ENCODE measurements around the gene SRGAP2B.
"Not testable (repeated sequence)": the region's sequence is repeated elsewhere in the genome, so short reads cannot be mapped to it uniquely, and the experiment has no call there.

Gene SRGAP2B

GRCh38 chr1:145095284-145096057 is at the start of gene SRGAP2B, which contains the start of gene FAM72D:
SRGAP2B (minus strand) TSS chr1:145095328; CDS start chr1:145092901, 2,427 bp downstream.
FAM72D (plus strand) TSS chr1:145095974; CDS start chr1:145096848, 874 bp downstream.
- not testable (repeated sequence) for DNase-seq (ENCODE audit: low read depth in 3 of 3, low spot score in 1 of 3)

- DNase-seq (ENCODE audit: low read depth in 3 of 3, low spot score in 1 of 3), result not testable (repeated sequence)
Measured at GRCh38 chr1:145144264-145144913, 49.3 kb upstream of the SRGAP2B start.

- not testable (repeated sequence) for DNase-seq (ENCODE audit: low read depth in 3 of 3, low spot score in 1 of 3)
Measured at GRCh38 chr1:145140549-145140948, 45.4 kb upstream of the SRGAP2B start.

- not testable (repeated sequence) for DNase-seq (ENCODE audit: low read depth in 3 of 3, low spot score in 1 of 3)
Measured at GRCh38 chr1:145134476-145134875, 39.3 kb upstream of the SRGAP2B start.

GRCh38 chr1:145128697-145129469 is 33.8 kb upstream of the SRGAP2B start:
- not testable (repeated sequence) for DNase-seq (ENCODE audit: low read depth in 3 of 3, low spot score in 1 of 3)

- not testable (repeated sequence) for DNase-seq (ENCODE audit: low read depth in 3 of 3, low spot score in 1 of 3)
Measured at GRCh38 chr1:145127144-145127543, 32.0 kb upstream of the SRGAP2B start.

- not testable (repeated sequence) for DNase-seq (ENCODE audit: low read depth in 3 of 3, low spot score in 1 of 3)
Measured at GRCh38 chr1:145125112-145125511, 30.0 kb upstream of the SRGAP2B start.

- DNase-seq (ENCODE audit: low read depth in 3 of 3, low spot score in 1 of 3), result not testable (repeated sequence)
Measured at GRCh38 chr1:145123992-145124641, 29.0 kb upstream of the SRGAP2B start.

GRCh38 chr1:145123062-145123395 is 27.9 kb upstream of the SRGAP2B start:
- DNase-seq (ENCODE audit: low read depth in 3 of 3, low spot score in 1 of 3), result not testable (repeated sequence)

GRCh38 chr1:145122344-145123061 is 27.4 kb upstream of the SRGAP2B start:
- DNase-seq (ENCODE audit: low read depth in 3 of 3, low spot score in 1 of 3), result not testable (repeated sequence)

GRCh38 chr1:145119842-145120241 is 24.7 kb upstream of the SRGAP2B start:
- not testable (repeated sequence) for DNase-seq (ENCODE audit: low read depth in 3 of 3, low spot score in 1 of 3)

- not testable (repeated sequence) for DNase-seq (ENCODE audit: low read depth in 3 of 3, low spot score in 1 of 3)
Measured at GRCh38 chr1:145115587-145116493, 20.7 kb upstream of the SRGAP2B start.

- not testable (repeated sequence) for DNase-seq (ENCODE audit: low read depth in 3 of 3, low spot score in 1 of 3)
Measured at GRCh38 chr1:145114560-145115057, 19.5 kb upstream of the SRGAP2B start.

GRCh38 chr1:145112703-145113102 is 17.6 kb upstream of the SRGAP2B start:
- DNase-seq (ENCODE audit: low read depth in 3 of 3, low spot score in 1 of 3), result not testable (repeated sequence)

GRCh38 chr1:145111674-145112073 is 16.5 kb upstream of the SRGAP2B start:
- DNase-seq (ENCODE audit: low read depth in 3 of 3, low spot score in 1 of 3), result not testable (repeated sequence)

GRCh38 chr1:145103294-145103693 is 8.2 kb upstream of the SRGAP2B start:
- not testable (repeated sequence) for DNase-seq (ENCODE audit: low read depth in 3 of 3, low spot score in 1 of 3)

- not testable (repeated sequence) for DNase-seq (ENCODE audit: low read depth in 3 of 3, low spot score in 1 of 3)
Measured at GRCh38 chr1:145101725-145102124, 6.6 kb upstream of the SRGAP2B start.

GRCh38 chr1:145094655-145095211 is 395 bp downstream of the SRGAP2B start:
- not testable (repeated sequence) for DNase-seq (ENCODE audit: low read depth in 3 of 3, low spot score in 1 of 3)

Measured in stimulated activated CD4-positive, alpha-beta T cell treated with anti-CD3 and anti-CD28 coated beads, TNF-alpha, amount 100 ng/mL, for 1 hour (primary cell).